BE2C (cell line): ENCODE results near the gene MACROD1.
A peak's percentile ranks its signal among the peaks of the same experiment; 100 is the strongest.

Source experiments
- DNase-seq: peaks from one replicate; pipeline ENCODE4 v3.0.0-alpha.2; 2020
- H3K27me3 ChIP-seq: fragments of 250-450 bp; sonication (Bioruptor Pico); 2 replicates; pipeline ENCODE4 v1.5.1; 2020; ENCODE audit warnings: mild to moderate bottlenecking
- H3K36me3 ChIP-seq: fragments of 250-450 bp; sonication (Bioruptor Pico); 2 replicates; pipeline ENCODE4 v1.5.1; 2020; ENCODE audit warnings: mild to moderate bottlenecking
- H3K4me1 ChIP-seq: fragments of 250-450 bp; sonication (Bioruptor Pico); 2 replicates; pipeline ENCODE4 v1.5.1; 2020
- H3K4me3 ChIP-seq: 2 replicates; pipeline ENCODE4 v1.5.1; 2011; ENCODE audit warnings: low read depth, low read length
- H3K9me3 ChIP-seq: fragments of 250-450 bp; sonication (Bioruptor Pico); 2 replicates; pipeline ENCODE4 v1.5.1; 2020
- CTCF ChIP-seq: IDR thresholded peaks from 2 replicates; pipeline ENCODE4 v1.5.1; 2012; ENCODE audit warnings: mild to moderate bottlenecking, low read depth, low read length

The MACROD1 gene

GRCh38 chr11:64021757-64022093, 144.2 kb downstream of the MACROD1 start:
- H3K4me1 ChIP-seq = no peaks in the 10 kb centered on the region
- H3K4me3 ChIP-seq = no peak overlapping the region
- H3K36me3 ChIP-seq = no peaks in the 10 kb centered on the region
- no peaks in the 10 kb centered on the region for H3K27me3 ChIP-seq
- H3K9me3 ChIP-seq = no peaks in the 10 kb centered on the region
- no peak for DNase-seq
- no peak for TF ChIP-seq CTCF

- Histone ChIP-seq H3K4me1 (no peaks in the 10 kb centered on the region), H3K9me3 (no peaks in the 10 kb centered on the region), H3K4me3 (no peak overlapping the region), H3K27me3 (no peaks in the 10 kb centered on the region), H3K36me3 (no peaks in the 10 kb centered on the region)
- no peak for TF ChIP-seq CTCF
- no peak for DNase-seq
Observed at GRCh38 chr11:64020976-64021756, 144.7 kb downstream of the MACROD1 start.

GRCh38 chr11:64019106-64020037, 146.5 kb downstream of the MACROD1 start:
- TF ChIP-seq CTCF = no peak
- H3K36me3 ChIP-seq = no peaks in the 10 kb centered on the region
- DNase-seq = peak; percentile 35
- no peaks in the 10 kb centered on the region for H3K27me3 ChIP-seq
- no peak overlapping the region for H3K4me3 ChIP-seq
- H3K4me1 ChIP-seq = no peaks in the 10 kb centered on the region
- no peaks in the 10 kb centered on the region for H3K9me3 ChIP-seq

GRCh38 chr11:64018310-64018709, 147.6 kb downstream of the MACROD1 start:
- no peaks in the 10 kb centered on the region for H3K27me3 ChIP-seq
- no peaks in the 10 kb centered on the region for H3K9me3 ChIP-seq
- H3K4me3 ChIP-seq = no peak overlapping the region
- H3K4me1 ChIP-seq = no peaks in the 10 kb centered on the region
- no peak for TF ChIP-seq CTCF
- no peaks in the 10 kb centered on the region for H3K36me3 ChIP-seq
- DNase-seq = no peak

GRCh38 chr11:64017945-64018224, 148.0 kb downstream of the MACROD1 start:
- Histone ChIP-seq H3K9me3 (no peaks in the 10 kb centered on the region), H3K4me3 (no peak overlapping the region), H3K36me3 (no peaks in the 10 kb centered on the region), H3K4me1 (no peaks in the 10 kb centered on the region), H3K27me3 (no peaks in the 10 kb centered on the region)
- DNase-seq = no peak
- TF ChIP-seq CTCF = no peak
